OCI-LY1 (cell line): ENCODE results near the gene POLR2J.
"Not testable (repeated sequence)": the region's sequence is repeated elsewhere in the genome, so short reads cannot be mapped to it uniquely, and the experiment has no call there.

Source experiments
- EZH2 ChIP-seq: fragments of 200-600 bp; sonication (generic), shearing (Covaris generic); IDR thresholded peaks from 2 replicates; pipeline ENCODE4 v1.8.0; 2017; ENCODE audit warnings: borderline replicate concordance, mixed run types, mild to moderate bottlenecking, antibody characterized with exemption, low read length, moderate library complexity, mixed read lengths
- TF ChIP-seq, protein P1 (sequence below): fragments of 200-600 bp; sonication (generic), shearing (Covaris generic); IDR thresholded peaks from 2 replicates; pipeline ENCODE4 v1.5.1; 2017; ENCODE audit warnings: mild to moderate bottlenecking, antibody characterized with exemption, low read length, moderate library complexity, mixed read lengths

GRCh38 chr7:102497308-102497707, 18.6 kb upstream of the POLR2J start:
- TF ChIP-seq, protein P1, sequence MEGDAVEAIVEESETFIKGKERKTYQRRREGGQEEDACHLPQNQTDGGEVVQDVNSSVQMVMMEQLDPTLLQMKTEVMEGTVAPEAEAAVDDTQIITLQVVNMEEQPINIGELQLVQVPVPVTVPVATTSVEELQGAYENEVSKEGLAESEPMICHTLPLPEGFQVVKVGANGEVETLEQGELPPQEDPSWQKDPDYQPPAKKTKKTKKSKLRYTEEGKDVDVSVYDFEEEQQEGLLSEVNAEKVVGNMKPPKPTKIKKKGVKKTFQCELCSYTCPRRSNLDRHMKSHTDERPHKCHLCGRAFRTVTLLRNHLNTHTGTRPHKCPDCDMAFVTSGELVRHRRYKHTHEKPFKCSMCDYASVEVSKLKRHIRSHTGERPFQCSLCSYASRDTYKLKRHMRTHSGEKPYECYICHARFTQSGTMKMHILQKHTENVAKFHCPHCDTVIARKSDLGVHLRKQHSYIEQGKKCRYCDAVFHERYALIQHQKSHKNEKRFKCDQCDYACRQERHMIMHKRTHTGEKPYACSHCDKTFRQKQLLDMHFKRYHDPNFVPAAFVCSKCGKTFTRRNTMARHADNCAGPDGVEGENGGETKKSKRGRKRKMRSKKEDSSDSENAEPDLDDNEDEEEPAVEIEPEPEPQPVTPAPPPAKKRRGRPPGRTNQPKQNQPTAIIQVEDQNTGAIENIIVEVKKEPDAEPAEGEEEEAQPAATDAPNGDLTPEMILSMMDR = not testable (repeated sequence)
- not testable (repeated sequence) for TF ChIP-seq EZH2
